GM18505 (cell line): ENCODE results near the gene SYNRG.

ENCODE experiments used
- ATAC-seq: cut with Tn5 transposase; IDR thresholded peaks from one replicate; pipeline ENCODE4 v1.9.1; 2021; ENCODE audit not compliant: unreplicated experiment
- POLR2A ChIP-seq: IDR thresholded peaks from 4 replicates; pipeline ENCODE4 v1.6.1; 2011; ENCODE audit warnings: borderline replicate concordance; ENCODE audit not compliant: insufficient read depth, insufficient read length; ENCODE audit errors: extremely low read depth

Gene SYNRG

GRCh38 chr17:37571674-37572073 is 37.5 kb downstream of the SYNRG start:
- TF ChIP-seq POLR2A: no peak
- ATAC-seq: no peak

- no peak for TF ChIP-seq POLR2A
- no peak for ATAC-seq
Measured at GRCh38 chr17:37570527-37571093, 38.6 kb downstream of the SYNRG start.

- no peak for ATAC-seq
Measured at GRCh38 chr17:37568350-37569053, 40.7 kb downstream of the SYNRG start.

DNA sequence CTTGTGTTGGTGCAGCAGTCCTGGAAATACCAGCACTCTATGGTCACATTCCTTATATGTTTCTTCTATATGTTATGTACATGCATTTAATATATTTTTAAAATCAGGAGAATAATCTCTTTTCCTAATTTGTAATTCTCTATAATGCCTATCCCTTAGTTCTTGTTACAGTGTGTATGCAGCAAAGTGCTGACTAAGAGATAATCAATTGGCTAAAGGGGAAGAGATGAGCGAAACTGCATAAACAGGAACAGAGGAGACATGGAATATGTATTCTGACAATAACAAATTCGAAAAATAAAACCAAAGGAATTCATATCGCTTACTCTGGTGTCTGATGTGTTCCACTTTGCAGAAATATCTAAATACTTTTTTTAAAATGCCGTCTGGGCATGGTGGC is 41.7 kb downstream of the SYNRG start:
- no peak for ATAC-seq

More at GRCh38 chr17:37568350-37569053, 40.7 kb downstream of the SYNRG start:
- TF ChIP-seq POLR2A: no peak

GRCh38 chr17:37567137-37567536 is 42.1 kb downstream of the SYNRG start:
- no peak for ATAC-seq
- no peak for TF ChIP-seq POLR2A

More for the DNA sequence above, 41.7 kb downstream of the SYNRG start:
- no peak for TF ChIP-seq POLR2A

DNA sequence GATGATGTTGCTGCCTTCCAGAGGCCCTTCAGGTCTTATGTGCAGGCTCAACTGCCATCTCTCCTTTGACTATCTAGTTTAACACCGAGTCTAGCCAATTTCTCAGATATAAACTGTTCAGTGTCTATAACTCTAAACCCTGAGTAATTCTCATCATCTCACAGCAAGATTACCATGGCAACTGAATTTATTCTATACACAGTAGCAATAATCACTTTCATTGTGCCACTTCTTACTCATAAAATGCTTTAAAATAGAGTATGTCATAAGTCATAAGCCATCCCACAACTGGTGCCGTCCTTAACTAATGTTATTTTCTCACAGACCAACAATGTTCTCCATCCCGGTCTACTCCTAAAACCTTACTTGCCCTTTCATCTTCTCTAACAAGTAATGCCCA is 45.0 kb downstream of the SYNRG start:
- no peak for TF ChIP-seq POLR2A
- no peak for ATAC-seq

- ATAC-seq: no peak
- no peak for TF ChIP-seq POLR2A
Measured at GRCh38 chr17:37562016-37562745, 47.0 kb downstream of the SYNRG start.

DNA sequence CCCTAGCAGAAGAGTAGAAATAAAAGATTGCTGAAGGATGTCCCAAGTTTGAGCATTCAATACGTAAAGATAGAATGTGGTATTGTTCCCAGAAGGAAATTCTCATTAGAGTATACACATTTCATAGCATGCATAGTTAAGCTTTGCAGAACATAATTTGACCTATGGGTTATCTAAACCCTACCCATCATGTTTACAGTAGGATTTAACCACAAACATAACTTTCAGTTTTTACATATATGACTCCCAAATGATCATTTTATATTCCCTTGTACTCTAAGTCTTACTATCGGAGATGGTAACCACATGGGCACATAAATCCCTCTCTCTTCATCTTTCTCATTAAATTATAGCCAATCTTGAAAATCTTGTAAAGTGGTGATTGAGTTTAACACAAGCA is 50.9 kb downstream of the SYNRG start:
- ATAC-seq: no peak
- no peak for TF ChIP-seq POLR2A

- no peak for ATAC-seq
- TF ChIP-seq POLR2A: no peak
Measured at GRCh38 chr17:37557482-37557881, 51.7 kb downstream of the SYNRG start.

- no peak for ATAC-seq
Measured at GRCh38 chr17:37555386-37555785, 53.8 kb downstream of the SYNRG start.

GRCh38 chr17:37553401-37553966 is 55.7 kb downstream of the SYNRG start:
- no peak for ATAC-seq
- TF ChIP-seq POLR2A: no peak

More at GRCh38 chr17:37555386-37555785, 53.8 kb downstream of the SYNRG start:
- TF ChIP-seq POLR2A: no peak

DNA sequence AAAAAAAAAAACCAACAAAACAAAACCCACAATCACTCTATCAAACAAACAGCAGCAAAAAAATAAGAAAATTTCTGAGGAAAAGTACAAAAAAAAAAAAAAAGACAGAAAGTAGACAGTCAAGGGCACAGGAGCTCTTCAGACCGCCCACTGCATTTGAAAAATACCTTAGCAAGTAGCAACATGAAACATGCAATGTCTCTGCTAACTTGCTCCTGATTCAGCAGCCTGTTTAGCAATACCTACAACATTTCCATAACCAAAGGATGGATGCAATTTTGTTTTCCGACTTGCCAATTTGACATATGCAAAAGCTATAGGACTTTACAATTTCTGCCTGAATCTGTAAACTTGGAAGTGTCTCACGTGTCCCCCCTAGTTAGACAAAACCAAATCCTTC is 57.4 kb downstream of the SYNRG start:
- no peak for TF ChIP-seq POLR2A
- no peak for ATAC-seq

DNA sequence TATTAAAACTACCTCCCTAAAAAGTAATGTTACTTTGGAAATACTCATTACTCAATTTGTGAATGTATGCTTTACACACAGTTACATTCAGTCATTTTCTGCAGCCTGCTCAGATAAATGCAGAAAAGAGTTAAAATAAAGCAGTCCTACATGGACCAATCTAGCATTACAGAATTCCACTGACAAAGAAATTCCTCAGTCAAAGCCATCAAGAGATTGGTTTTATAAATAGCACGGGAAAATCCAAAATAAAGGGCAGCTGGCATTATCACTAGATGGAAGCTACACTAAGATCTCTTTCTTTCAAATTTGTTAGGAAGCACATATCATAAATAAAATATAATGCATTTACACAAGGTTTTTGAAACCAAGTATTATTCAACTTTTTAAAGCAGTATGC is 61.2 kb downstream of the SYNRG start:
- TF ChIP-seq POLR2A: no peak
- no peak for ATAC-seq
